A549 (cell line): ENCODE measurements around the gene DSG2. TPM values are rescaled to one million over a fixed set of nuclear protein-coding genes. Genes with fewer than 3 reads are reported as not detected.

Source experiments
- ATAC-seq, 2 experiments: fragments of 200-7000 bp in 1 of 2; fragments of >200 bp in 1 of 2; cut with Nextera tagmentation in 1 of 2; cut with Tn5 transposase in 1 of 2; 3 replicates each; pipeline versions ENCODE4 v1.8.0 to v1.9.1; 2018 to 2020; ENCODE audit warnings: mild to moderate bottlenecking in 1 of 2, moderate library complexity in 1 of 2
- CTCF ChIA-PET: fragments of 300-600 bp; sonication (Branson Sonifier 250); formaldehyde crosslinking; extraction: SDS; loops from one replicate; lab custom pipeline; 2021; ENCODE audit warnings: antibody characterized with exemption, inconsistent platforms; lab: Yijun Ruan, JAX
- POLR2A ChIA-PET: fragments of 350-600 bp; formaldehyde crosslinking; extraction: SDS; loops from one replicate; lab custom pipeline; 2021; ENCODE audit warnings: antibody characterized with exemption, inconsistent platforms; lab: Yijun Ruan, JAX
- DNase-seq, 2 experiments: peaks; one replicate each; pipeline versions ENCODE4 v3.0.0 to v3.0.0-alpha.2; 2011 to 2016; ENCODE audit warnings: low read depth in 1 of 2, low spot score in 1 of 2
- FAIRE-seq: peaks from 2 replicates; lab custom pipeline; 2011; peaks lifted over from hg19 to GRCh38; lab: Jason Lieb, UNC
- H3K27ac ChIP-seq, 2 experiments: fragments of >200 bp; sonication (Bioruptor Twin); formaldehyde crosslinking; 3 replicates each; pipeline ENCODE4 v1.5.1; 2016 to 2017
- H3K4me1 ChIP-seq: fragments of >200 bp; sonication (Bioruptor Twin); formaldehyde crosslinking; 3 replicates; pipeline ENCODE4 v1.6.1; 2016
- H3K4me2 ChIP-seq: fragments of >200 bp; sonication (Bioruptor Twin); formaldehyde crosslinking; 3 replicates; pipeline ENCODE4 v1.6.1; 2016
- H3K4me3 ChIP-seq: fragments of >200 bp; sonication (Bioruptor Twin); formaldehyde crosslinking; 3 replicates; pipeline ENCODE4 v1.5.1; 2016
- H3K9me3 ChIP-seq: fragments of >200 bp; sonication (Bioruptor Twin); formaldehyde crosslinking; 3 replicates; pipeline ENCODE4 v1.6.1; 2016
- CBX2 ChIP-seq: fragments of 200-600 bp; sonication (generic); IDR thresholded peaks from 2 replicates; pipeline ENCODE4 v1.6.1; 2016; ENCODE audit warnings: low read depth, mild to moderate bottlenecking, borderline replicate concordance
- CEBPB ChIP-seq, 2 experiments: fragments of >200 bp in 1 of 2; sonication (Bioruptor Twin) in 1 of 2; formaldehyde crosslinking in 1 of 2; IDR thresholded peaks; 2 replicates each; pipeline ENCODE4 v1.6.1; 2012 to 2016
- CHD2 ChIP-seq: fragments of 150-350 bp; IDR thresholded peaks from 2 replicates; pipeline ENCODE4 v1.6.1; 2014; ENCODE audit warnings: low read length; ENCODE audit not compliant: partially characterized antibody
- EHF ChIP-seq: fragments of 250-450 bp; sonication (Bioruptor Pico); IDR thresholded peaks from 2 replicates; pipeline ENCODE4 v1.5.0; 2020; ENCODE audit warnings: mild to moderate bottlenecking
- HOXB5 ChIP-seq: fragments of 250-450 bp; sonication (Bioruptor Pico); IDR thresholded peaks from 2 replicates; pipeline ENCODE4 v1.5.0; 2020; ENCODE audit warnings: mild to moderate bottlenecking, moderate library complexity
- JUNB ChIP-seq: fragments of >200 bp; sonication (Bioruptor Twin); formaldehyde crosslinking; IDR thresholded peaks from 2 replicates; pipeline ENCODE4 v1.6.1; 2016
- KDM1A ChIP-seq: fragments of 200-600 bp; sonication (generic); IDR thresholded peaks from 2 replicates; pipeline ENCODE4 v1.6.1; 2016; ENCODE audit warnings: low read depth, mild to moderate bottlenecking
- MAZ ChIP-seq: fragments of 150-350 bp; IDR thresholded peaks from 2 replicates; pipeline ENCODE4 v1.6.1; 2014; ENCODE audit warnings: antibody characterized with exemption, low read depth, low read length, borderline replicate concordance
- MYC ChIP-seq: IDR thresholded peaks from 2 replicates; pipeline ENCODE4 v1.6.1; 2012; ENCODE audit warnings: mild to moderate bottlenecking, inconsistent platforms, low read length, improper control_type of control experiment, borderline replicate concordance
- NFE2L2 ChIP-seq: fragments of 150-350 bp; conservative IDR thresholded peaks from 2 replicates; pipeline ENCODE4 v1.6.1; 2014; ENCODE audit warnings: low read length
- NR3C1 ChIP-seq: fragments of >200 bp; sonication (Bioruptor Twin); formaldehyde crosslinking; IDR thresholded peaks from 3 replicates; pipeline ENCODE4 v1.6.1; 2017
- POLR2A ChIP-seq: IDR thresholded peaks from 2 replicates; pipeline ENCODE4 v1.6.1; 2012; ENCODE audit warnings: mild to moderate bottlenecking, low read length
- RARB ChIP-seq: fragments of 250-450 bp; sonication (Bioruptor Pico); IDR thresholded peaks from 2 replicates; pipeline ENCODE4 v1.8.0; 2021; ENCODE audit warnings: mild to moderate bottlenecking, moderate library complexity
- SREBF2 ChIP-seq: fragments of 450-650 bp; IDR thresholded peaks from 2 replicates; pipeline ENCODE4 v1.6.1; 2014; ENCODE audit warnings: mild to moderate bottlenecking, moderate library complexity
- ZC3H11A ChIP-seq: fragments of 450-650 bp; IDR thresholded peaks from 2 replicates; pipeline ENCODE4 v1.6.1; 2014; ENCODE audit warnings: antibody characterized with exemption, mild to moderate bottlenecking
- WGBS: methylation state at CpG from one replicate; pipeline ENCODE4 v1.1.6; 2017; ENCODE audit errors: missing lambda C conversion rate; 5-methylcytosine and 5-hydroxymethylcytosine counted together
- polyA plus RNA-seq, 4 experiments: library from polyadenylated mRNA; depleted of rRNA in 3 of 4; stranded (reverse); fragments of >200 nt; fragmentation: RNase III in 1 of 4; extraction: RNeasy Plus Mini Kit Qiagen cat#74134 plus additional on column Dnase treatment in 1 of 4; gene quantifications; 2 replicates in 3 of 4; 3 replicates in 1 of 4; pipeline ENCODE4 v1.2.3, GENCODE V29; 2011 to 2017
- TF ChIP-seq, protein P1 (sequence below): fragments of >200 bp; sonication (Bioruptor Twin); formaldehyde crosslinking; IDR thresholded peaks from 3 replicates; pipeline ENCODE4 v1.5.1; 2016
- TF ChIP-seq, protein P2 (sequence below): fragments of 200-600 bp; sonication (generic); IDR thresholded peaks from 2 replicates; pipeline ENCODE4 v1.6.1; 2016; ENCODE audit warnings: antibody characterized with exemption, mild to moderate bottlenecking, moderate library complexity
- TF ChIP-seq, protein P3 (sequence below): fragments of 150-350 bp; IDR thresholded peaks from 2 replicates; pipeline ENCODE4 v1.6.1; 2014; ENCODE audit warnings: low read depth, mild to moderate bottlenecking, low read length
- TF ChIP-seq, protein P4 (sequence below): IDR thresholded peaks from 2 replicates; pipeline ENCODE4 v1.6.1; 2012; ENCODE audit warnings: low read depth, borderline replicate concordance

Gene DSG2
- polyA plus RNA-seq, 2 of the 4 experiments (the other 2 are of a cell fraction): 40.0 to 91.7 TPM

DNA sequence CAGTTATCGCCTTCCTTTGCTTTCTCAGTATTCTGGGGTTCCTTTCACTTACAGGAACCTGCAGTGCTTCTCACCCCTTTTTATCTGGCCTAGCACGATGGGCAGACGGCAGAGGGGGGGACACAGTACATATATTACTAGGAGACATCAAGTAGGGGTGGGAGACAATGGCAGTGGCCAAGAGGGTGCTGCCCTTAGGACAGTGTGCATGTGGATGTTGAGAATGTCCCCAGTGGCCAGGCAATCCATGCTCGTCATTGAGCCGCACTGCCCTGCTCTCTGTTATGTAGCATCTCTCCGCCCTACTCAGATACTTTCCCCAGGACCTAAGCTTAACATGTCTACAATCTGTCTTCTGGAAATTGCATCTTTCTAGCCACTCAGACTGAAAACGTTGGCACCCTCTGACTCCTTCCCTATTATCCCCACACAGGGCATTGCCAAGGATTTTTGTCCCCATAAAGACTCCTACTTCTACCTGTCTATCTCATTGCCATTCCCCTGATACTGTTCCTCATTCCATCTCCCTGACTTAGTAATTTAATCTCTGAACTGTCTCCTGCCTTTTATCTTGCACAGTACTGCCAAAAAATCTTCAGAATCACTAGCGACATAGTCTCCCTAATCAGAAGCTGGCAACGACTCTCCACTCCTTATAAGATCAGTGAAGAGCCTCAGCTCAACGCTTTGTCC is 6.6 kb downstream of the DSG2 start:
- POLR2A ChIA-PET: no interaction called here
- Histone ChIP-seq H3K4me3 (no peak overlapping the region), H3K4me2 (no peak overlapping the region), H3K9me3 (no peaks in the 10 kb centered on the region), H3K4me1 (peaks cover 21% of the 10 kb centered on the region), H3K27ac (no peak overlapping the region)
- TF ChIP-seq JUNB (no peak), RARB (no peak), HOXB5 (CRISPR knock-in tag) (no peak), ZC3H11A (no peak), CBX2 (no peak), SREBF2 (no peak), MAZ (no peak), CEBPB (IDR thresholded peaks at IDR 0.05) (no peak), CHD2 (no peak), MYC (no peak)
- TF ChIP-seq, protein P1, sequence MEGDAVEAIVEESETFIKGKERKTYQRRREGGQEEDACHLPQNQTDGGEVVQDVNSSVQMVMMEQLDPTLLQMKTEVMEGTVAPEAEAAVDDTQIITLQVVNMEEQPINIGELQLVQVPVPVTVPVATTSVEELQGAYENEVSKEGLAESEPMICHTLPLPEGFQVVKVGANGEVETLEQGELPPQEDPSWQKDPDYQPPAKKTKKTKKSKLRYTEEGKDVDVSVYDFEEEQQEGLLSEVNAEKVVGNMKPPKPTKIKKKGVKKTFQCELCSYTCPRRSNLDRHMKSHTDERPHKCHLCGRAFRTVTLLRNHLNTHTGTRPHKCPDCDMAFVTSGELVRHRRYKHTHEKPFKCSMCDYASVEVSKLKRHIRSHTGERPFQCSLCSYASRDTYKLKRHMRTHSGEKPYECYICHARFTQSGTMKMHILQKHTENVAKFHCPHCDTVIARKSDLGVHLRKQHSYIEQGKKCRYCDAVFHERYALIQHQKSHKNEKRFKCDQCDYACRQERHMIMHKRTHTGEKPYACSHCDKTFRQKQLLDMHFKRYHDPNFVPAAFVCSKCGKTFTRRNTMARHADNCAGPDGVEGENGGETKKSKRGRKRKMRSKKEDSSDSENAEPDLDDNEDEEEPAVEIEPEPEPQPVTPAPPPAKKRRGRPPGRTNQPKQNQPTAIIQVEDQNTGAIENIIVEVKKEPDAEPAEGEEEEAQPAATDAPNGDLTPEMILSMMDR: no peak
- TF ChIP-seq, protein P2, sequence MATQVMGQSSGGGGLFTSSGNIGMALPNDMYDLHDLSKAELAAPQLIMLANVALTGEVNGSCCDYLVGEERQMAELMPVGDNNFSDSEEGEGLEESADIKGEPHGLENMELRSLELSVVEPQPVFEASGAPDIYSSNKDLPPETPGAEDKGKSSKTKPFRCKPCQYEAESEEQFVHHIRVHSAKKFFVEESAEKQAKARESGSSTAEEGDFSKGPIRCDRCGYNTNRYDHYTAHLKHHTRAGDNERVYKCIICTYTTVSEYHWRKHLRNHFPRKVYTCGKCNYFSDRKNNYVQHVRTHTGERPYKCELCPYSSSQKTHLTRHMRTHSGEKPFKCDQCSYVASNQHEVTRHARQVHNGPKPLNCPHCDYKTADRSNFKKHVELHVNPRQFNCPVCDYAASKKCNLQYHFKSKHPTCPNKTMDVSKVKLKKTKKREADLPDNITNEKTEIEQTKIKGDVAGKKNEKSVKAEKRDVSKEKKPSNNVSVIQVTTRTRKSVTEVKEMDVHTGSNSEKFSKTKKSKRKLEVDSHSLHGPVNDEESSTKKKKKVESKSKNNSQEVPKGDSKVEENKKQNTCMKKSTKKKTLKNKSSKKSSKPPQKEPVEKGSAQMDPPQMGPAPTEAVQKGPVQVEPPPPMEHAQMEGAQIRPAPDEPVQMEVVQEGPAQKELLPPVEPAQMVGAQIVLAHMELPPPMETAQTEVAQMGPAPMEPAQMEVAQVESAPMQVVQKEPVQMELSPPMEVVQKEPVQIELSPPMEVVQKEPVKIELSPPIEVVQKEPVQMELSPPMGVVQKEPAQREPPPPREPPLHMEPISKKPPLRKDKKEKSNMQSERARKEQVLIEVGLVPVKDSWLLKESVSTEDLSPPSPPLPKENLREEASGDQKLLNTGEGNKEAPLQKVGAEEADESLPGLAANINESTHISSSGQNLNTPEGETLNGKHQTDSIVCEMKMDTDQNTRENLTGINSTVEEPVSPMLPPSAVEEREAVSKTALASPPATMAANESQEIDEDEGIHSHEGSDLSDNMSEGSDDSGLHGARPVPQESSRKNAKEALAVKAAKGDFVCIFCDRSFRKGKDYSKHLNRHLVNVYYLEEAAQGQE: no peak
- no peak for FAIRE-seq
- no peak for ATAC-seq
- CTCF ChIA-PET: interaction anchor here (1.1 to 8.0 kb wide), 3 partner anchors 75 to 90 kb away, joined by 3 to 55 read pairs (median 4); no protein-coding TSS in a partner anchor
- no peak for DNase-seq
- 92% methylated on average over 10 of the region's 10 CpGs for WGBS

DNA sequence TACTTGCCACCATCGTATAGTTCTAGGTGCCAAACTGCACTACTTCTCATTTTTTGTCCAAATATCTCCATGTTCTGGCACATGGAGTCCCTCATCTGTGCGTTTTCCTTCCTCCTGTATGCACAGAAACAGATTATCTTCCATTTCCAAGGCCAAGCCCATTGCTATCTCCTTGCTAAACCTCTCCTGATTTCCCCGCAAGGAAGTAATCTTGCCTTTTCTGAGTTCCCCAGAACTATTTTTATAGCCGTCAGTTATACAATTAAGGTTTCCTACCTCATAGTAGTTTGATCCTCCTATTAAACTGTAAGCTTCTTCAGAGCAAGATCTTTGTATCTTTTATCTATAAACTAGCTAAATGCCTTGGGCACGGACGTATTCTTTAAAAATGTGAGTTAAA is 7.2 kb downstream of the DSG2 start:
- H3K4me2 ChIP-seq: no peak overlapping the region
- no peak overlapping the region for H3K4me3 ChIP-seq
- no peak overlapping the region for H3K27ac ChIP-seq
- ChIA-PET CTCF (interaction anchor here (0.9 to 8.0 kb wide), 4 partner anchors 14 to 90 kb away, joined by 3 to 55 read pairs (median 4); no protein-coding TSS in a partner anchor), POLR2A (no interaction called here)
- WGBS: 92% methylated on average over 6 of the region's 6 CpGs
- ATAC-seq (no peak), DNase-seq (no peak), FAIRE-seq (no peak)
- H3K4me1 ChIP-seq: peaks cover 22% of the 10 kb centered on the region
- TF ChIP-seq, protein P3, sequence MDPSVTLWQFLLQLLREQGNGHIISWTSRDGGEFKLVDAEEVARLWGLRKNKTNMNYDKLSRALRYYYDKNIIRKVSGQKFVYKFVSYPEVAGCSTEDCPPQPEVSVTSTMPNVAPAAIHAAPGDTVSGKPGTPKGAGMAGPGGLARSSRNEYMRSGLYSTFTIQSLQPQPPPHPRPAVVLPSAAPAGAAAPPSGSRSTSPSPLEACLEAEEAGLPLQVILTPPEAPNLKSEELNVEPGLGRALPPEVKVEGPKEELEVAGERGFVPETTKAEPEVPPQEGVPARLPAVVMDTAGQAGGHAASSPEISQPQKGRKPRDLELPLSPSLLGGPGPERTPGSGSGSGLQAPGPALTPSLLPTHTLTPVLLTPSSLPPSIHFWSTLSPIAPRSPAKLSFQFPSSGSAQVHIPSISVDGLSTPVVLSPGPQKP: no peak
- TF ChIP-seq MAZ: no peak
- TF ChIP-seq, protein P4, sequence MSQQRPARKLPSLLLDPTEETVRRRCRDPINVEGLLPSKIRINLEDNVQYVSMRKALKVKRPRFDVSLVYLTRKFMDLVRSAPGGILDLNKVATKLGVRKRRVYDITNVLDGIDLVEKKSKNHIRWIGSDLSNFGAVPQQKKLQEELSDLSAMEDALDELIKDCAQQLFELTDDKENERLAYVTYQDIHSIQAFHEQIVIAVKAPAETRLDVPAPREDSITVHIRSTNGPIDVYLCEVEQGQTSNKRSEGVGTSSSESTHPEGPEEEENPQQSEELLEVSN: no peak
- TF ChIP-seq POLR2A: no peak
- TF ChIP-seq CHD2: no peak
- no peak for TF ChIP-seq RARB
- TF ChIP-seq, protein P1: no peak
- no peak for TF ChIP-seq NR3C1
- TF ChIP-seq EHF (CRISPR knock-in tag): no peak
- no peak for TF ChIP-seq NFE2L2
- no peak for TF ChIP-seq KDM1A
- no peak for TF ChIP-seq MYC
- no peaks in the 10 kb centered on the region for H3K9me3 ChIP-seq
